Endodermal cell (in vitro differentiated cells): ENCODE measurements around the gene SNRNP70. TPM values are rescaled to one million over a fixed set of nuclear protein-coding genes. Genes with fewer than 3 reads are reported as not detected.
A peak's percentile ranks its signal among the peaks of the same experiment; 100 is the strongest.

ENCODE experiments used
- DNase-seq: peaks from one replicate; pipeline ENCODE4 v3.0.0-alpha.2; 2017
- H3K27ac ChIP-seq: 2 replicates; pipeline ENCODE4 v1.5.1; 2013; ENCODE audit warnings: mild to moderate bottlenecking, low read depth, low read length, moderate library complexity
- H3K27me3 ChIP-seq: 2 replicates; pipeline ENCODE4 v1.6.1; 2013; ENCODE audit warnings: mild to moderate bottlenecking, low read length, moderate library complexity; ENCODE audit not compliant: insufficient read depth, control insufficient read depth, poor library complexity, severe bottlenecking
- H3K36me3 ChIP-seq: 2 replicates; pipeline ENCODE4 v1.7.0; 2013; ENCODE audit warnings: mild to moderate bottlenecking, low read length, moderate library complexity; ENCODE audit not compliant: control insufficient read depth, insufficient read depth
- H3K4me1 ChIP-seq: one replicate; pipeline ENCODE4 v1.7.0; 2013; ENCODE audit warnings: low read length; ENCODE audit not compliant: control insufficient read depth, insufficient read depth
- H3K4me3 ChIP-seq: 2 replicates; pipeline ENCODE4 v1.5.1; 2013; ENCODE audit warnings: mild to moderate bottlenecking, low read length, moderate library complexity
- H3K9ac ChIP-seq: 2 replicates; pipeline ENCODE4 v1.6.1; 2013; ENCODE audit warnings: mild to moderate bottlenecking, low read length, moderate library complexity; ENCODE audit not compliant: poor library complexity, severe bottlenecking; ENCODE audit errors: extremely low read depth
- H3K9me3 ChIP-seq: 2 replicates; pipeline ENCODE4 v1.6.1; 2013; ENCODE audit warnings: mild to moderate bottlenecking, low read length, moderate library complexity; ENCODE audit not compliant: control insufficient read depth
- H3K27ac Mint-ChIP-seq: 2 replicates; pipeline ENCODE4 v1.8.0; 2020; ENCODE audit warnings: mixed read lengths
- H3K27me3 Mint-ChIP-seq: 2 replicates; pipeline ENCODE4 v1.8.0; 2021; ENCODE audit warnings: mild to moderate bottlenecking, mixed read lengths; ENCODE audit not compliant: insufficient read depth
- H3K36me3 Mint-ChIP-seq: 2 replicates; pipeline ENCODE4 v1.8.0; 2020; ENCODE audit warnings: low read depth, mixed read lengths
- H3K4me1 Mint-ChIP-seq: 2 replicates; pipeline ENCODE4 v1.8.0; 2020; ENCODE audit warnings: mixed read lengths
- H3K4me3 Mint-ChIP-seq: 2 replicates; pipeline ENCODE4 v1.8.0; 2020; ENCODE audit warnings: mild to moderate bottlenecking, moderate library complexity, mixed read lengths
- H3K9me3 Mint-ChIP-seq: 2 replicates; pipeline ENCODE4 v1.8.0; 2020; ENCODE audit warnings: mild to moderate bottlenecking, mixed read lengths
- CTCF ChIP-seq: fragments of 200-600 bp; sonication (generic); conservative IDR thresholded peaks from 2 replicates; pipeline ENCODE4 v1.5.0; 2021; ENCODE audit warnings: antibody characterized with exemption, mild to moderate bottlenecking
- WGBS, 2 experiments: methylation state at CpG; one replicate each; pipeline versions ENCODE4 v1.1.5 to v1.1.7; 2013; ENCODE audit warnings: missing lambda C conversion rate in 2 of 2, mixed read lengths in 1 of 2; ENCODE audit not compliant: insufficient coverage in 1 of 2, insufficient read length in 1 of 2; 5-methylcytosine and 5-hydroxymethylcytosine counted together
- total RNA-seq, 2 donors: library from RNA; stranded (reverse); fragmentation: NEBNext Ultra II Directional in 1 of 2; extraction: Animal tissue kit (Norgen Biotek cat#: 25700) in 1 of 2; gene quantifications; 2 replicates in 1 of 2; 3 replicates in 1 of 2; pipeline ENCODE4 v1.2.1, GENCODE V29; 2021

Gene SNRNP70
- total RNA-seq, 2 donors from 2014 or later: 284 to 292 TPM

GRCh38 chr19:49117677-49118564, 32.7 kb downstream of the SNRNP70 start:
- no peak for DNase-seq
- peaks cover 4% of the 10 kb centered on the region for H3K36me3 Mint-ChIP-seq
- H3K27ac ChIP-seq: peak overlapping the region; percentile 95
- H3K27me3 ChIP-seq: peaks cover 29% of the 10 kb centered on the region
- H3K36me3 ChIP-seq: no peaks in the 10 kb centered on the region
- H3K4me3 ChIP-seq: peak overlapping the region; percentile 81
- H3K9me3 ChIP-seq: no peaks in the 10 kb centered on the region
- TF ChIP-seq CTCF: no peak
- peaks cover 11% of the 10 kb centered on the region for H3K4me1 Mint-ChIP-seq
- peak overlapping the region; percentile 69 for H3K4me3 Mint-ChIP-seq
- peak overlapping the region; percentile 85 for H3K9ac ChIP-seq
- 89 to 91% methylated on average over 24 to 26 of the region's 26 CpGs for WGBS, 2 experiments
- peak overlapping the region; percentile 72 for H3K27ac Mint-ChIP-seq
- H3K4me1 ChIP-seq: no peaks in the 10 kb centered on the region
- H3K9me3 Mint-ChIP-seq: no peaks in the 10 kb centered on the region
- peaks cover 47% of the 10 kb centered on the region for H3K27me3 Mint-ChIP-seq

- Mint-ChIP-seq H3K36me3 (peaks cover 4% of the 10 kb centered on the region), H3K27ac (peak within 1 kb of the TSS; percentile 72), H3K9me3 (no peaks in the 10 kb centered on the region), H3K27me3 (peaks cover 55% of the 10 kb centered on the region), H3K4me3 (peak within 1 kb of the TSS; percentile 69), H3K4me1 (peaks cover 9% of the 10 kb centered on the region)
- H3K27me3 ChIP-seq: peaks cover 29% of the 10 kb centered on the region
- DNase-seq: peak; percentile 97
- no peaks in the 10 kb centered on the region for H3K4me1 ChIP-seq
- 1 to 6% methylated on average over 34 to 84 of the region's 85 CpGs for WGBS, 2 experiments
- peak within 1 kb of the TSS; percentile 95 for H3K27ac ChIP-seq
- H3K9me3 ChIP-seq: no peaks in the 10 kb centered on the region
- peak within 1 kb of the TSS; percentile 85 for H3K9ac ChIP-seq
- TF ChIP-seq CTCF: peak; percentile 23
- H3K4me3 ChIP-seq: peak within 1 kb of the TSS; percentile 81
- no peaks in the 10 kb centered on the region for H3K36me3 ChIP-seq
These were observed 33.5 kb downstream of the SNRNP70 start, which contains the start of gene C19orf73 for GRCh38 chr19:49118565-49119410. Gene C19orf73 (minus strand): TSS chr19:49119143. CDS start chr19:49119022, 121 bp downstream.
